SK-N-SH treated with all-trans-retinoic acid at 6 μM for 48 hours (cell line): ENCODE data around the gene PRKAG2.

Experiments
- ATAC-seq: fragments of 200-7000 bp; cut with Tn5 transposase; 3 replicates; pipeline ENCODE4 v1.9.1; 2020; ENCODE audit warnings: mild to moderate bottlenecking, moderate library complexity
- BACH2 ChIP-seq: fragments of 250-450 bp; sonication (Bioruptor Pico); IDR thresholded peaks from 2 replicates; pipeline ENCODE4 v1.9.0; 2021; ENCODE audit warnings: mild to moderate bottlenecking, borderline replicate concordance
- CSDC2 ChIP-seq: fragments of 250-450 bp; sonication (Bioruptor Pico); IDR thresholded peaks from 2 replicates; pipeline ENCODE4 v1.5.0; 2020; ENCODE audit warnings: mild to moderate bottlenecking, moderate library complexity
- ZFP30 ChIP-seq: fragments of 450-650 bp; formaldehyde crosslinking; IDR thresholded peaks from 2 replicates; pipeline ENCODE4 v1.5.0; 2022; ENCODE audit warnings: mild to moderate bottlenecking, moderate library complexity
- ZNF8 ChIP-seq: fragments of 450-650 bp; formaldehyde crosslinking; IDR thresholded peaks from 2 replicates; pipeline ENCODE4 v1.5.0; 2020; ENCODE audit warnings: mild to moderate bottlenecking, moderate library complexity

Gene PRKAG2

GRCh38 chr7:151506901-151507382 is 370.0 kb downstream of the PRKAG2 start:
- TF ChIP-seq CSDC2 (no peak), ZNF8 (CRISPR knock-in tag) (no peak), ZFP30 (CRISPR knock-in tag) (no peak), BACH2 (CRISPR knock-in tag) (no peak)
- TF ChIP-seq, all 23 proteins: peak for 0
- ATAC-seq: peak; percentile 34
